Uterus (tissue), 2 donors: ENCODE results near the gene FIBCD1.

ENCODE experiments used
- CTCF ChIP-seq, 4 experiments: fragments of 200-600 bp in 2 of 4; fragments of 450-650 bp in 2 of 4; sonication (generic) in 2 of 4; IDR thresholded peaks; one replicate each; pipeline ENCODE4 v1.5.1; 2016 to 2019; ENCODE audit warnings: antibody characterized with exemption in 4 of 4, mild to moderate bottlenecking in 2 of 4, moderate library complexity in 1 of 4
- POLR2A ChIP-seq, 2 donors: fragments of 450-650 bp; IDR thresholded peaks; one replicate each; pipeline ENCODE4 v1.6.1; 2016; ENCODE audit warnings: antibody characterized with exemption in 2 of 2, mild to moderate bottlenecking in 1 of 2, moderate library complexity in 1 of 2

GRCh38 chr9:130955947-130956621, 17.0 kb upstream of the FIBCD1 start:
- no peak for TF ChIP-seq POLR2A (IDR thresholded peaks at IDR 0.05)
- no peak for TF ChIP-seq CTCF (IDR thresholded peaks at IDR 0.05)
